ENCODE measurements around the gene TMED5. TPM values are rescaled to one million over a fixed set of nuclear protein-coding genes. Genes with fewer than 3 reads are reported as not detected.

Gene TMED5
- total RNA-seq, 1 donor from 2014 or later, result 92.7 TPM

GRCh38 chr1:93207211-93207610 lies 27.0 kb upstream of the TMED5 start:
- no peaks in the 10 kb centered on the region for H3K9me3 ChIP-seq
- DNase-seq (no peak), ATAC-seq (no peak)
- H3K4me1 ChIP-seq, result no peaks in the 10 kb centered on the region
- H3K4me3 ChIP-seq, result no peak overlapping the region
- no peak for TF ChIP-seq CTCF (IDR thresholded peaks at IDR 0.05)
- intact Hi-C loops (cut with DNase I), result no loop called here
- no peaks in the 10 kb centered on the region for H3K27me3 ChIP-seq
- no peak overlapping the region for H3K27ac ChIP-seq
- no peaks in the 10 kb centered on the region for H3K36me3 ChIP-seq

GRCh38 chr1:93206567-93206954 lies 26.3 kb upstream of the TMED5 start:
- Histone ChIP-seq H3K27me3 (no peaks in the 10 kb centered on the region), H3K36me3 (no peaks in the 10 kb centered on the region), H3K27ac (no peak overlapping the region), H3K9me3 (no peaks in the 10 kb centered on the region), H3K4me1 (no peaks in the 10 kb centered on the region), H3K4me3 (no peak overlapping the region)
- DNase-seq (no peak), ATAC-seq (no peak)
- no peak for TF ChIP-seq CTCF (IDR thresholded peaks at IDR 0.05)
- intact Hi-C loops (cut with DNase I), result no loop called here

- DNase-seq (no peak), ATAC-seq (no peak)
- Histone ChIP-seq H3K9me3 (no peaks in the 10 kb centered on the region), H3K4me3 (no peak overlapping the region), H3K27me3 (no peaks in the 10 kb centered on the region), H3K27ac (no peak overlapping the region), H3K36me3 (no peaks in the 10 kb centered on the region), H3K4me1 (no peaks in the 10 kb centered on the region)
- intact Hi-C loops (cut with DNase I), result no loop called here
- no peak for TF ChIP-seq CTCF (IDR thresholded peaks at IDR 0.05)
These were observed 25.8 kb upstream of the TMED5 start for GRCh38 chr1:93205892-93206566.

GRCh38 chr1:93200714-93201113 lies 20.5 kb upstream of the TMED5 start:
- ATAC-seq (no peak), DNase-seq (no peak)
- no peak overlapping the region for H3K4me3 ChIP-seq
- intact Hi-C loops (cut with DNase I), result no loop called here
- TF ChIP-seq CTCF (IDR thresholded peaks at IDR 0.05), result no peak
- H3K27ac ChIP-seq, result no peak overlapping the region
- H3K4me1 ChIP-seq, result no peaks in the 10 kb centered on the region
- no peaks in the 10 kb centered on the region for H3K9me3 ChIP-seq
- no peaks in the 10 kb centered on the region for H3K27me3 ChIP-seq
- H3K36me3 ChIP-seq, result no peaks in the 10 kb centered on the region

- DNase-seq (no peak), ATAC-seq (no peak)
- no peak for TF ChIP-seq CTCF (IDR thresholded peaks at IDR 0.05)
- H3K4me3 ChIP-seq, result no peak overlapping the region
- H3K27ac ChIP-seq, result no peak overlapping the region
- no peaks in the 10 kb centered on the region for H3K4me1 ChIP-seq
- intact Hi-C loops (cut with DNase I), result no loop called here
- H3K27me3 ChIP-seq, result no peaks in the 10 kb centered on the region
- no peaks in the 10 kb centered on the region for H3K36me3 ChIP-seq
- no peaks in the 10 kb centered on the region for H3K9me3 ChIP-seq
These were observed 19.9 kb upstream of the TMED5 start for GRCh38 chr1:93200086-93200620.

Measured in upper lobe of right lung (tissue), 1 donor.